EL (cell line): Measurements from ENCODE around the gene NGEF.
"Not testable (repeated sequence)": the region's sequence is repeated elsewhere in the genome, so short reads cannot be mapped to it uniquely, and the experiment has no call there.

Source experiments
- DNase-seq: peaks from one replicate; pipeline ENCODE4 v3.0.0-alpha.2; 2016

Gene NGEF

GRCh38 chr2:233013027-233013461, at the start of gene NGEF:
Gene NGEF, minus strand, starts transcription at chr2:233013256. Its CDS starts 38,366 bp downstream, at chr2:232974890.
- no peak for DNase-seq

- DNase-seq, result no peak
Measured at GRCh38 chr2:233062451-233062850, 49.4 kb upstream of the NGEF start.

GRCh38 chr2:233061591-233062450, 48.8 kb upstream of the NGEF start:
- DNase-seq, result no peak

- DNase-seq, result no peak
Measured at GRCh38 chr2:233060980-233061590, 48.0 kb upstream of the NGEF start.

GRCh38 chr2:233060501-233060979, 47.5 kb upstream of the NGEF start:
- no peak for DNase-seq

GRCh38 chr2:233059797-233060500, 46.9 kb upstream of the NGEF start, which contains the start of gene INPP5D:
Gene INPP5D, plus strand, starts transcription at chr2:233060342. Its CDS starts 137 bp downstream, at chr2:233060479.
- no peak for DNase-seq

GRCh38 chr2:233059547-233059796, 46.4 kb upstream of the NGEF start:
- no peak for DNase-seq

GRCh38 chr2:233058717-233059546, 45.9 kb upstream of the NGEF start:
- DNase-seq, result no peak

GRCh38 chr2:233056961-233057605, 44.0 kb upstream of the NGEF start:
- DNase-seq, result no peak

- DNase-seq, result no peak
Measured at GRCh38 chr2:233055362-233055761, 42.3 kb upstream of the NGEF start.

- peak; percentile 53 for DNase-seq
Measured at GRCh38 chr2:233053928-233054784, 41.1 kb upstream of the NGEF start.

GRCh38 chr2:233052517-233052916, 39.5 kb upstream of the NGEF start:
- not testable (repeated sequence) for DNase-seq

- DNase-seq, result peak; percentile 67
Measured at GRCh38 chr2:233051241-233052149, 38.4 kb upstream of the NGEF start.

- no peak for DNase-seq
Measured at GRCh38 chr2:233049194-233049761, 36.2 kb upstream of the NGEF start.

- DNase-seq, result no peak
Measured at GRCh38 chr2:233048569-233049193, 35.6 kb upstream of the NGEF start.

- no peak for DNase-seq
Measured at GRCh38 chr2:233047667-233048066, 34.6 kb upstream of the NGEF start.

GRCh38 chr2:233047206-233047605, 34.1 kb upstream of the NGEF start:
- DNase-seq, result no peak

- DNase-seq, result no peak
Measured at GRCh38 chr2:233044974-233045605, 32.0 kb upstream of the NGEF start.

- no peak for DNase-seq
Measured at GRCh38 chr2:233042549-233042948, 29.5 kb upstream of the NGEF start.
